C1 segment of cervical spinal cord (tissue), 14 donors: ENCODE data around the gene CASP7.

Experiments
- DNase-seq, 14 donors: peaks; one replicate each; lab custom pipeline; 2025; lab: John Stamatoyannopoulos, UW

CASP7 gene

GRCh38 chr10:113712024-113712423, 32.3 kb downstream of the CASP7 start:
- no peak for DNase-seq

- DNase-seq: no peak
Observed at GRCh38 chr10:113712755-113713639, 33.3 kb downstream of the CASP7 start.

- DNase-seq: no peak
Observed at GRCh38 chr10:113713640-113713982, 33.9 kb downstream of the CASP7 start.

- DNase-seq: no peak
Observed at GRCh38 chr10:113716109-113716910, 36.6 kb downstream of the CASP7 start.

GRCh38 chr10:113718969-113719822, 39.5 kb downstream of the CASP7 start:
- DNase-seq: no peak

GRCh38 chr10:113720386-113720785, 40.7 kb downstream of the CASP7 start:
- no peak for DNase-seq

GRCh38 chr10:113732160-113732881, 52.6 kb downstream of the CASP7 start:
- DNase-seq: no peak

- no peak for DNase-seq
Observed at GRCh38 chr10:113732966-113733365, 53.3 kb downstream of the CASP7 start.

- DNase-seq: no peak
Observed at GRCh38 chr10:113733635-113734034, 53.9 kb downstream of the CASP7 start.

- no peak for DNase-seq
Observed at GRCh38 chr10:113735913-113736312, 56.2 kb downstream of the CASP7 start.

GRCh38 chr10:113736576-113736975, 56.9 kb downstream of the CASP7 start:
- DNase-seq: no peak

- no peak for DNase-seq
Observed at GRCh38 chr10:113739031-113739430, 59.3 kb downstream of the CASP7 start.

GRCh38 chr10:113739577-113739976, 59.9 kb downstream of the CASP7 start:
- no peak for DNase-seq

- DNase-seq: no peak
Observed at GRCh38 chr10:113740850-113741249, 61.1 kb downstream of the CASP7 start.

GRCh38 chr10:113742466-113742865, 62.8 kb downstream of the CASP7 start:
- DNase-seq: no peak

- no peak for DNase-seq
Observed at GRCh38 chr10:113743594-113743993, 63.9 kb downstream of the CASP7 start.

GRCh38 chr10:113745374-113745773, 65.7 kb downstream of the CASP7 start:
- no peak for DNase-seq

GRCh38 chr10:113746217-113746957, 66.7 kb downstream of the CASP7 start:
- no peak for DNase-seq

GRCh38 chr10:113751181-113751732, 71.5 kb downstream of the CASP7 start, which contains the start of gene PLEKHS1:
TSS of gene PLEKHS1 (plus strand) at chr10:113751682. CDS start at chr10:113755278, 3,596 bp downstream.
- DNase-seq: no peak

GRCh38 chr10:113752553-113752952, 72.8 kb downstream of the CASP7 start:
- DNase-seq: no peak
